Stimulated activated CD8-positive, alpha-beta memory T cell treated with anti-CD3 and anti-CD28 coated beads, Interleukin-12 subunit alpha, Interleukin-12 subunit beta, amount 100 ng/mL, for 1 hour (primary cell): Measurements from ENCODE around the gene EDAR.

Source experiments
- DNase-seq: peaks from one replicate; pipeline ENCODE4 v3.0.0-alpha.2; 2020; ENCODE audit warnings: low read depth

Gene EDAR

GRCh38 chr2:108908713-108909070 lies 80.3 kb downstream of the EDAR start:
- DNase-seq = no peak

GRCh38 chr2:108907822-108908712 lies 81.0 kb downstream of the EDAR start:
- no peak for DNase-seq

- no peak for DNase-seq
Measured at GRCh38 chr2:108906403-108907077, 82.5 kb downstream of the EDAR start.

GRCh38 chr2:108905906-108906305 lies 83.1 kb downstream of the EDAR start:
- no peak for DNase-seq

- no peak for DNase-seq
Measured at GRCh38 chr2:108905176-108905575, 83.8 kb downstream of the EDAR start.

GRCh38 chr2:108904680-108905079 lies 84.3 kb downstream of the EDAR start:
- no peak for DNase-seq

- no peak for DNase-seq
Measured at GRCh38 chr2:108898315-108899082, 90.5 kb downstream of the EDAR start.

- no peak for DNase-seq
Measured at GRCh38 chr2:108896741-108897140, 92.3 kb downstream of the EDAR start.

- DNase-seq = no peak
Measured at GRCh38 chr2:108895188-108895587, 93.8 kb downstream of the EDAR start.

GRCh38 chr2:108894766-108895165 lies 94.3 kb downstream of the EDAR start:
- DNase-seq = no peak

GRCh38 chr2:108893277-108893676 lies 95.7 kb downstream of the EDAR start:
- no peak for DNase-seq

- no peak for DNase-seq
Measured at GRCh38 chr2:108889907-108890306, 99.1 kb downstream of the EDAR start.

GRCh38 chr2:108884619-108885018 lies 104.4 kb downstream of the EDAR start:
- DNase-seq = no peak

- DNase-seq = no peak
Measured at GRCh38 chr2:108878276-108878675, 110.7 kb downstream of the EDAR start.

GRCh38 chr2:108877506-108877905 lies 111.5 kb downstream of the EDAR start:
- no peak for DNase-seq

- no peak for DNase-seq
Measured at GRCh38 chr2:108870069-108870644, 118.9 kb downstream of the EDAR start.

- DNase-seq = no peak
Measured at GRCh38 chr2:108869542-108869941, 119.5 kb downstream of the EDAR start.

- DNase-seq = no peak
Measured at GRCh38 chr2:108868911-108869310, 120.1 kb downstream of the EDAR start.

GRCh38 chr2:108866041-108866440 lies 123.0 kb downstream of the EDAR start:
- DNase-seq = no peak

- DNase-seq = no peak
Measured at GRCh38 chr2:108858894-108859293, 130.1 kb downstream of the EDAR start.

GRCh38 chr2:108855194-108855593 lies 133.8 kb downstream of the EDAR start:
- no peak for DNase-seq

- DNase-seq = no peak
Measured at GRCh38 chr2:108854484-108854883, 134.5 kb downstream of the EDAR start.
